HL-60 (cell line): Measurements from ENCODE around the gene SPACA9.

Experiments used
- DNase-seq, 2 experiments: peaks; one replicate each; pipeline ENCODE4 v3.0.0-alpha.2; 2010 to 2020; ENCODE audit warnings: low read depth in 1 of 2, low spot score in 1 of 2
- H3K27ac ChIP-seq: fragments of 250-450 bp; sonication (Bioruptor Pico); replicated peaks from 2 replicates; pipeline ENCODE4 v1.5.1; 2020; ENCODE audit warnings: mild to moderate bottlenecking, moderate library complexity
- H3K27me3 ChIP-seq: fragments of 250-450 bp; sonication (Bioruptor Pico); 2 replicates; pipeline ENCODE4 v1.5.1; 2021; ENCODE audit warnings: mild to moderate bottlenecking, moderate library complexity; ENCODE audit not compliant: insufficient read depth, poor library complexity, severe bottlenecking
- H3K4me3 ChIP-seq: replicated peaks from 2 replicates; pipeline ENCODE4 v1.5.1; 2011; ENCODE audit warnings: mild to moderate bottlenecking, control low read depth, low read length; ENCODE audit not compliant: insufficient read depth
- CTCF ChIP-seq: IDR thresholded peaks from one replicate; pipeline ENCODE4 v1.5.1; 2011; ENCODE audit warnings: low read length, control low read depth, inconsistent platforms; ENCODE audit not compliant: insufficient read depth
- GABPA ChIP-seq: IDR thresholded peaks from 2 replicates; pipeline ENCODE4 v1.6.1; 2012; ENCODE audit warnings: low read depth
- POLR2AphosphoS5 ChIP-seq: IDR thresholded peaks from 2 replicates; pipeline ENCODE4 v1.6.1; 2012; ENCODE audit warnings: low read depth
- REST ChIP-seq: IDR thresholded peaks from 2 replicates; pipeline ENCODE4 v1.6.1; 2012; ENCODE audit warnings: low read depth; ENCODE audit not compliant: insufficient replicate concordance
- SPI1 ChIP-seq: IDR thresholded peaks from 2 replicates; pipeline ENCODE4 v1.6.1; 2012; ENCODE audit warnings: low read depth, mild to moderate bottlenecking, borderline replicate concordance

SPACA9 gene

GRCh38 chr9:132887181-132888120 lies 8.8 kb downstream of the SPACA9 start:
- Histone ChIP-seq H3K27me3 (no peaks in the 10 kb centered on the region), H3K4me3 (no peak overlapping the region), H3K27ac (no peak overlapping the region)
- DNase-seq: no peak
- TF ChIP-seq REST: no peak
- no peak for TF ChIP-seq SPI1
- TF ChIP-seq GABPA: no peak
- TF ChIP-seq POLR2AphosphoS5: no peak
- no peak for TF ChIP-seq CTCF

- DNase-seq: no peak
Observed at GRCh38 chr9:132888151-132888550, 9.5 kb downstream of the SPACA9 start.

More at GRCh38 chr9:132888151-132888550, 9.5 kb downstream of the SPACA9 start:
- TF ChIP-seq GABPA (no peak), SPI1 (no peak), CTCF (no peak), REST (no peak), POLR2AphosphoS5 (no peak)
- Histone ChIP-seq H3K27me3 (no peaks in the 10 kb centered on the region), H3K4me3 (no peak overlapping the region), H3K27ac (no peak overlapping the region)
